ENCODE measurements around the gene CCDC68.

The CCDC68 gene

GRCh38 chr18:54914816-54915215 is 44.4 kb downstream of the CCDC68 start:
- DNase-seq = no peak

GRCh38 chr18:54911551-54911950 is 47.7 kb downstream of the CCDC68 start:
- no peak for DNase-seq

GRCh38 chr18:54910161-54910919 is 48.9 kb downstream of the CCDC68 start:
- no peak for DNase-seq

- no peak for DNase-seq
These were observed 49.7 kb downstream of the CCDC68 start for GRCh38 chr18:54909538-54909937.

DNA sequence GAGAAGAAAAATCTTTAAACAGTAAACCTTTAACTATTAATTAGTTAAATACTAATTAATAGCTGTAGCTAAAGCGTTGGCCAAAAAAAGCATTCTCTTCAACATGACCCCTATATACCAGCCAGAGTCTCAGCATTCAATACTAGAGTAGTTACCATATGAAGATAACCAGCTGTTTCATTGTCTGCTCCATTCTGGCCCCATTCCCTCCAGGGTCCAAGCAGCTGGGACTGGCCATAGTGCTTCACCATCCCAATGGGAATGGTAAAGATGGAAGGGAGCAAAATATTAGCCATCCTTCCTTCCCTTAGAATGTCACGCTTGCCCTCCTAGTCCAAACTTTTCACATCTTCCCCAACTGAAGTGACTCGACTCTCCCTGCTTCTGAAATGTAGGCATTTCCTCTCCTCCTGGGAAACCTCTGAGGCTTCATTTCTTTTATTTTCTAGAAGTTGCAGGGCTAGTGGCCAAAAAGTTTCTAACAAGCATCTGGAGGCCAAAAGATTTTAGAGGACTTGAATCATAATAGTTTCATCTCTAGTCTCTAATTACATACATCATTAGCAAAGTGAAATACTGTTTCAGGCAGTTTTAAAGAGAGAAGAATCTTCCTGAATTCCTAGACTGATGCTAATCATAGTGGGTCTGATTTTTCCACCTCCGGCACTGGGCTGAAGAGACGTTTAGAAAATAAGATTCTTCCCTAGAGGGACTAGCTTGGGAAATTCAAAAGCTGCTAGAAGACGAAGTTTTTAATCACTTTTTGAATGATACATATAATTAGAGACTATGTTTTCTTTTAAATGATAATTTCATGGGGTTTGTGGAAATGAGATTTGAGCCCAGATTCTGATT is 52.7 kb downstream of the CCDC68 start:
- no peak for DNase-seq

DNA sequence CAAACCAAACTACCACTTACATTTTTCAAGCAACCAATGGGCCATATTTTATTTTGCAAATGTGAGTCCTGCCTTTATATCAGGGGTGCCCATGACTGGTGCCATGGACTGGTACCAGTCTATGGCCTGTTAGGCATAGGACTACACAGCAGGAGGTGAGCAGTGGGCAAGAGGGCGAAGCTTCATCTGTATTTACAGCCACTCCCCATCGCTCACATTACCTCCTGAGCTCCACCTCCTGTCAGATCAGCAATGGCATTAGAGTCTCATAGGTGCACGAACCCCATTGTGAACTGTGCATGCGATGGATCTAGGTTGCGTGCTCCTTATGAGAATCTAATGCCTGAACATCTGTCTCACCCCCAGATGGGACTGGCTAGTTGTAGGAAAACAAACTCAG is 53.6 kb downstream of the CCDC68 start:
- DNase-seq = no peak

GRCh38 chr18:54904581-54904980 is 54.7 kb downstream of the CCDC68 start:
- no peak for DNase-seq

DNA sequence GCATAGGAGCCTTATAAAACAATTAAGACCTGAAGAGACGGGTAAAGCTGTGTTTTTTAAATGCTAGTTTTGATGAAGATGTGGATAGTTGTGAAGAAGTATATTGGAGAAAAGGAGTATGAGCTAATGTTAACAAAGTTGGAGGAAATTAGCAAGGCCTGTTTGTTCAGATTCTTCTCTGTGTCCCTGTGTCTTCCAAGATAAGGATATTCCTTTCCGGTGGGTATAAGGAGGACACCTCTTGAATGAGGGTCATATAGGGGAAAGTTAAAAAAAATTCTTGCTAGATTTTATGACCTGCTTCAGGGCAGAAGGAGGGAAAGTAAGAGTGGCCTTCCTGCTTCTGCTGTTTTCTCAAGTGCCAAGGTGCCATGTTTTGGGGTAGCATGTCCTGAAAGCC is 59.0 kb downstream of the CCDC68 start:
- no peak for DNase-seq

GRCh38 chr18:54899500-54899899 is 59.8 kb downstream of the CCDC68 start:
- no peak for DNase-seq

DNA sequence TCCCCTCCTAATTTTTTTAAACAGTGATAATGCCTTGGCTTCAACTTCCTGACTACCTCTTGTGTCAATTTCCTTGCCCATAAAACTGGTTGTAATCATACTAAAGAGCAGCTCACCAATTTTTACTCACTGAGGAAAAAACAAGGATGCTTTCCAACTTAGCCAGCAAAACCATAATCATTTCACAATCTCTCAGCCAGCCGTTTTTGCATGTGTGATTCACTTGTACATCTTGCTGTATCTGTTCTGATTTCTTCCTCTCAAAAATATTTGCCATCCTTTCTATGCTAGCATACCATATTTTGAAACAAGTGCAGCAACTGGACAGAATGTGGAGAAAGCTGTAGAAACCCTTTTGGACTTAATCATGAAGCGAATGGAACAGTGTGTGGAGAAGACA is 70.3 kb downstream of the CCDC68 start:
- DNase-seq = no peak

GRCh38 chr18:54888378-54888777 is 70.9 kb downstream of the CCDC68 start:
- no peak for DNase-seq

GRCh38 chr18:54883816-54884604 is 75.3 kb downstream of the CCDC68 start:
- no peak for DNase-seq

GRCh38 chr18:54882318-54882717 is 76.9 kb downstream of the CCDC68 start:
- DNase-seq = no peak

GRCh38 chr18:54881229-54881768 is 78.0 kb downstream of the CCDC68 start:
- DNase-seq = no peak

GRCh38 chr18:54880395-54881105 is 78.7 kb downstream of the CCDC68 start:
- no peak for DNase-seq

GRCh38 chr18:54879691-54880090 is 79.6 kb downstream of the CCDC68 start:
- DNase-seq = no peak

GRCh38 chr18:54878659-54879358 is 80.5 kb downstream of the CCDC68 start:
- no peak for DNase-seq

- DNase-seq = no peak
These were observed 81.1 kb downstream of the CCDC68 start for GRCh38 chr18:54878159-54878622.

DNA sequence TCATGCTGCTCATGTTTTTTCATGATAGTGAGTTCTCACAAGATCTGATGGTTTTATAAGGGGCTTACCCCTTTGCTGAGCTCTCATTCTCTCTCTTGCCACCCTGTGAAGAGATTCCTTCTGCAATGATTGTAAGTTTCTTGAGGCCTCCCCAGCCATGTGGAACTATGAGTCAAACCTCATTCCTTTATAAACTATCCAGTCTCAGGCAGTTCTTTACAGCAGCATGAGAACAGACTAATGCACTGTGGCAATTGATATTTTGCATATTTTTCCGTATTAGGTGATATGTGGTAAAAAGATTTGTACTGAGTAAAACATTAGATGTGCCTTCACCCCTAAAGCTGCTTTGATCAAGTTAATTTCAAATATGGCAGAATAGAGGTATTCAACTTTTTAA is 82.2 kb downstream of the CCDC68 start:
- no peak for DNase-seq

GRCh38 chr18:54875063-54875462 is 84.2 kb downstream of the CCDC68 start:
- no peak for DNase-seq

GRCh38 chr18:54873884-54874255 is 85.4 kb downstream of the CCDC68 start:
- no peak for DNase-seq

DNA sequence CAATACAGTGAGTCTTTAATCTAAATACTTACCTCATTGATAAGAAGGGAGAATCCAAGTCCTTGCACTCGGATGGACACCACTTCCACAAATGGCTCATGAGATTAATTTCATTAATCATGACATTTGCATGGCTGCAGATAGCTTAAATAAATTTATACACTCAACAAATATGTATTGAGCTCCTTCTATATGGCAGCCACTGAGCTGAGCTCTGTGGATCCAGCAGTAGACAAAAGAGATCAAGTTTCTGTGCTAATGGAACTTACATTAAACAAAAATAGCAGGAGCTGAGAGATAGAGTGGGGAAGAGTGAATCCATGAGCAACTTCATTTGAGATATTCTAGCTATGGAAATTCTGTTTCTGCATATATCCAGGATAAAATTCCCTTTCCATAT is 86.6 kb downstream of the CCDC68 start:
- no peak for DNase-seq

Measured in NCI-H1105 (cell line).